GM06990 (cell line): ENCODE results near the gene MTA3.

Experiments used
- DNase-seq: peaks from one replicate; pipeline ENCODE4 v3.0.0-alpha.2; 2011; ENCODE audit not compliant: insufficient read length; ENCODE audit errors: extremely low read depth
- H3K27me3 ChIP-seq: replicated peaks from 2 replicates; pipeline ENCODE4 v1.6.0; 2011; ENCODE audit warnings: low read length; ENCODE audit not compliant: control insufficient read depth, insufficient read depth
- H3K36me3 ChIP-seq: 2 replicates; pipeline ENCODE4 v1.5.1; 2011; ENCODE audit warnings: low read length; ENCODE audit not compliant: control insufficient read depth, insufficient read depth
- H3K4me3 ChIP-seq: replicated peaks from 2 replicates; pipeline ENCODE4 v1.5.1; 2011; ENCODE audit warnings: low read depth, mild to moderate bottlenecking, control low read depth, low read length
- TF ChIP-seq, protein P1 (sequence below): IDR thresholded peaks from 2 replicates; pipeline ENCODE4 v1.5.1; 2011; ENCODE audit warnings: low read length, control low read depth, mild to moderate bottlenecking, inconsistent platforms; ENCODE audit not compliant: insufficient read depth, poor library complexity, severe bottlenecking

MTA3 gene

DNA sequence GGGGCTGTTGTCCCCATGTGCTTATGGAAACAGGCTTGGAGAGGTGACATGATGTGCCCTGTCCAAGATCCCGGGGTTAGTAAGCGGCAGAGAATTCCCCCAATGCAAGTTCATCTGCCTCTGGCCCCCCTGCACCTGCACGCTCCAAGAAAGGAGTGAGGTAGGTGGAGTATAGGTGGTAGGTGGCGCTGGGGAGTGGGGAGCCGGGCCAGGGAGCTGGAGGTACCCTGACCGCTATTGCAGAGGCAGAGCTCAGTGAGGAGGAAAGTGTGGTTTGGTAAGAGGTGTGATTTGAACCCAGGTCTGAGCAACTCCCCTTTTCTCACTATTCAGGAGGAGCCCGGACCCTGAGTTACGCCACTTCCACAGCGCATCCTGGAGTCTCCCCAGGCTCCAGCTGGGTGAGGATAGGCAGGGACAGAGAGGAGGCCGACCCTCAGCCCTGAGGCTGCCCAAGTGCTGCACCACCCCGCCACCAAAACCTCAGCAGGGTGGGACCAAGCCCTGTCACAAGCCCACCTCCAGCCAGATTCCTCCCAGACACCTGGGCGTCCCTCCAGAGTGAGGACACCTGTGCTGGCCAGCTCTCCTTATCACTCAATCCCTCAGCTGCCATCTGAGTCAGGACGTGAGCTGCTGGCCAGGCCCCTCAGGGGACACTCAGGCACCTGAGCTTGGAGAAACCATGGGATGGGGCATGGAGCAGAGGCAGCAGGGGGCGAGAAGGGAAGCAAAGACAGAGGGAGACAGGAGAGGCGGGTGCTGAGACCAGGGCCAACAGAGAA, 218.3 kb downstream of the MTA3 start:
- no peak for DNase-seq
- TF ChIP-seq, protein P1, sequence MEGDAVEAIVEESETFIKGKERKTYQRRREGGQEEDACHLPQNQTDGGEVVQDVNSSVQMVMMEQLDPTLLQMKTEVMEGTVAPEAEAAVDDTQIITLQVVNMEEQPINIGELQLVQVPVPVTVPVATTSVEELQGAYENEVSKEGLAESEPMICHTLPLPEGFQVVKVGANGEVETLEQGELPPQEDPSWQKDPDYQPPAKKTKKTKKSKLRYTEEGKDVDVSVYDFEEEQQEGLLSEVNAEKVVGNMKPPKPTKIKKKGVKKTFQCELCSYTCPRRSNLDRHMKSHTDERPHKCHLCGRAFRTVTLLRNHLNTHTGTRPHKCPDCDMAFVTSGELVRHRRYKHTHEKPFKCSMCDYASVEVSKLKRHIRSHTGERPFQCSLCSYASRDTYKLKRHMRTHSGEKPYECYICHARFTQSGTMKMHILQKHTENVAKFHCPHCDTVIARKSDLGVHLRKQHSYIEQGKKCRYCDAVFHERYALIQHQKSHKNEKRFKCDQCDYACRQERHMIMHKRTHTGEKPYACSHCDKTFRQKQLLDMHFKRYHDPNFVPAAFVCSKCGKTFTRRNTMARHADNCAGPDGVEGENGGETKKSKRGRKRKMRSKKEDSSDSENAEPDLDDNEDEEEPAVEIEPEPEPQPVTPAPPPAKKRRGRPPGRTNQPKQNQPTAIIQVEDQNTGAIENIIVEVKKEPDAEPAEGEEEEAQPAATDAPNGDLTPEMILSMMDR, result no peak
- Histone ChIP-seq H3K27me3 (no peaks in the 10 kb centered on the region), H3K4me3 (no peak overlapping the region), H3K36me3 (peaks cover 10% of the 10 kb centered on the region)

DNA sequence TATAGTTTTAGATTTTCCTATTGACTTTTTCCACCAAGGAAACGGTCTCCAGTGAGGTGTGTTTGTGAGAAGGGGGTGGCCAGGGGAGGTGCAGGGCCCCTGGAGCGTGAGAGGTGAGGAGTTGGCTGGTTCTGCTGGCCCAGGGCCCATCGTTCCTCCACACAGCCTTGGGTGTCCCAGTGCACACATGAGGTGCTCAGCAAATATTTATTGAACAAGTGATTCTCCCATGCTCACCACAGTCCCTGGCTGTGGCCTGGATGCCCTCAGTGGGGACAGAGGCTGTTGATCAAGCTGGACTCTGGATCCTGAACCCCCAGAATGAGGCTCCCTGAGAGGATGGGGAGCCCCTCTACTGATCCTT, 219.0 kb downstream of the MTA3 start:
- peaks cover 10% of the 10 kb centered on the region for H3K36me3 ChIP-seq
- TF ChIP-seq, protein P1, result no peak
- H3K27me3 ChIP-seq, result no peaks in the 10 kb centered on the region
- H3K4me3 ChIP-seq, result no peak overlapping the region
- DNase-seq, result no peak

DNA sequence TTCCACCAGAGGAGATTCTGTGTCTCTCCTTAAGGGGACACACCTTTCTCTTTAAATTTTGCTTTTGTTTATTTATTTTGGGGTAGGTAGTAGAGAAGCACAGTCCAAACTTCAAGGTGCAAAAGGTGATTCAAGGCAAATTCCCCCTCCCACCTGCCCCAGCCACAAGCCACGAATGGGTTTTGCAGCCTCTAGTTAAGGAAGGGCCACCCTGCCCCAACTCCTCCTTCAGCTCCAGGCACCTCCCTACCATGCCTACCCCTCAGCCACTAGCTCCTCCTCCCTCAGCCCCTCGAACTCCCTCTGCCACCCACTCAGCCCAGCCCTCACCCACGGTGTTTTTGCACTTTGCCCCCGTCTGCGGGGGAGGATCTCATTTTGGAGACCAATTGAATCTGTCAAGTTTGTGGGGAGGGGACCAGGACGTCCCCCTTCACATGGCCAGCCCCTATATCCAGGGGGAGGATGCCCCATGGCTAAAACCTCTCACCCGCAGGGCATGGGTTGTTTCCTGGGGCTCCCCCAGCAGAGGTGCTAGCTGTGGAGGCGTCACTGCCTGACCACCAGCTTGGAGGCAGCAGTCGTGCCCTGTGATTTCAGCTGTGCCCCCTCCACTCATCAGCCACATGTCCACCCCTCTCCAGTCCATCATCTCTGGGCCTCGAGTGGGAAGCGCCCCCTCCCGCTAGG, 219.5 kb downstream of the MTA3 start:
- Histone ChIP-seq H3K36me3 (peaks cover 10% of the 10 kb centered on the region), H3K27me3 (no peaks in the 10 kb centered on the region), H3K4me3 (no peak overlapping the region)
- TF ChIP-seq, protein P1, result no peak
- no peak for DNase-seq

DNA sequence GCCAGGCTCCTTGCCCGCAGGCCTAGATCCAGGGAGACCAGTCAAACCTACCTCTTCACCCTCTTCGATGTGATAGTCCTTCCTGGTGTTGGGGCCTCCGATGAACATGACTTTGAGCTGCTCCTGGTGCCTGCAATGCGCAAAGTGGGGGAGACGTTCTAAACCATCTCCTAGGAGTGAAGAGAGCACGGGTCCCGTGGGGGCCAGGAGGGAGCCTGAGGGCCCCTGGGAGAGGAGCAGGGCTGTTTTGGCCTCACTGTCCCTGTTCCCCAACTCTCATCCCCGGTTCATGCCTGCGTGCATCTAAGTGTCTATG, 220.0 kb downstream of the MTA3 start:
- DNase-seq, result no peak
- H3K36me3 ChIP-seq, result peaks cover 8% of the 10 kb centered on the region
- no peak overlapping the region for H3K4me3 ChIP-seq
- no peaks in the 10 kb centered on the region for H3K27me3 ChIP-seq
- TF ChIP-seq, protein P1, result no peak

DNA sequence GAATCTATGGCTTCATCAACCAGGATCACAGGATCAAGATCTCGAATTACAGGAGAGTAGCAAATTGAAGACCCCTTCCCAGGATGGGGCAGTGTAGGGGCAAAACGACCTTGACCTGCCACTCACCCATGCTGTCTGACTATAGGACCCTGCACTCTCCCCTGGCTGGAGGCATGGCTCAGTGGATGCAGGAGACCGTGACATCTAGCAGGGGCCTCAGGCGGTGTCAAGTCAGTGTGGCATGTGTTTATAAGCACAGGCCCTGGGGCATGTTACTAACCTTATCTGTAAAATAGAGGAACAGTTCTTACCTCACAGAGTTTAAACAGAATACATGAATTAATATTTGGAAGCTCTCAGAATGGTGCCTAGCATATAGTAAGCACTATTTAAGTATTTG, 220.4 kb downstream of the MTA3 start:
- Histone ChIP-seq H3K27me3 (no peaks in the 10 kb centered on the region), H3K4me3 (no peak overlapping the region), H3K36me3 (peaks cover 6% of the 10 kb centered on the region)
- TF ChIP-seq, protein P1, result no peak
- DNase-seq, result no peak

DNA sequence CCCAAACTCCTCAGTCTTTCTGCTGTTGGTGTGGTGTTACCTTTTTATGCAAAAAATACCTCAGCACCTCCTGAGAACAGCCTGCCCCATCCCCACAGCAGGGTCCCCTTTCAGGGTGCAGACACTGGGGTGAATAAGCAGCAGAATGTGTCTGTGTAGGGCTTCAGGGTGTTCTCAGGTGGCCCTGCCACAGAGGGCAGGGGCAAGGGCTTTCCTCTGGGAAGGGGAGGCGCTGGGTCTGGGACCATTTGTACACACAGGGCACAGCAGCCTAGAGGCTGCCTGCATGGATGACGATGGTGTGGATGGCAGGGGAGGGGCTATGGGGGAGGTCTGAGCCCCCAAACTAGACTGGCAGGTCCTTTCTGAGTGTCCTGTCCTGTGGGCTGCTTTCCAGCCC, 221.3 kb downstream of the MTA3 start:
- Histone ChIP-seq H3K4me3 (no peak overlapping the region), H3K36me3 (peaks cover 3% of the 10 kb centered on the region), H3K27me3 (no peaks in the 10 kb centered on the region)
- TF ChIP-seq, protein P1, result no peak
- no peak for DNase-seq
